GM19023 (cell line): ENCODE measurements around the gene RAB9A.
"Not testable (repeated sequence)": the region's sequence is repeated elsewhere in the genome, so short reads cannot be mapped to it uniquely, and the experiment has no call there.

Experiments
- ATAC-seq: cut with Tn5 transposase; IDR thresholded peaks from one replicate; pipeline ENCODE4 v1.9.1; 2021; ENCODE audit warnings: mild to moderate bottlenecking, moderate library complexity; ENCODE audit not compliant: unreplicated experiment

RAB9A gene

GRCh38 chrX:13699183-13699826 is 10.4 kb downstream of the RAB9A start:
- peak; percentile 56 for ATAC-seq

- no peak for ATAC-seq
Measured at GRCh38 chrX:13700380-13700779, 11.5 kb downstream of the RAB9A start.

- ATAC-seq: no peak
Measured at GRCh38 chrX:13702111-13702789, 13.3 kb downstream of the RAB9A start.

GRCh38 chrX:13703135-13703534 is 14.2 kb downstream of the RAB9A start:
- ATAC-seq: no peak

DNA sequence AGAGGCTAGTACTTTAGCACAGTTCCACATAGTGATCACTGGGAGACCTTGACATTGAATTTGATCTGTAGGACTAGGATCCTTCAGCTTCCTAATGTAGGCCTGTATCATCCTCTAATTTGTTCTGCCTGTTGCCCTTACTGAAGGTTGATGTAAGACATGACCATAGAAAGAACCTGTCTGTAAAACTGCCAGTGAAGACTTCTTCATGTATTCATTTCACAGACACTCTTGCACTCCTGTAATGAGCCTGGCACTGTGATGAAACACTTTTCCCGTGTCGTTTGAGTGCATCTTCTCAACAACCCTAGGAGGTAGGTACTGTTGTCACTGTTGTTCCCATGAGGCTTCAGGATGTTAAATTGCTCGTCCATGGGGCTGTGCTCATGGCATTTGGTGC is 14.7 kb downstream of the RAB9A start:
- ATAC-seq: no peak

DNA sequence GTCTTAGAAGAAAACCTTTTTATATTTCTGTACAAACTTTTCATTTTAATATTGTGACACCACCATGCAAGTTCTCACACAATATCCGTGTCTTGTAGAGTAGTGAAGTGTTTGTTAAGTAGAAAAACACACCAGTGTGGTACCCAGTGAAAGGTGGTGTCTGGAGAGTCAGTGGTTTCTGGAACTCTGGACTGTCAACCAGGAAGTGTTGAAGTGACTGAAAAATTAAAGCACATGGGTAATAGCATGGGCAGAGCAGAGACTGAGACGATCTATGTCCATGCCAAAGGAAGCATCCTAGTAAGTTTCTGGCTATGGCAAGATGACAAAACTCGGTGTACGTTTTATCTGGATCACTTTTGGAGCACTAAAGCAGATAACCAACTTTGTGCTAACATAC is 22.2 kb downstream of the RAB9A start:
- ATAC-seq: no peak

- no peak for ATAC-seq
Measured at GRCh38 chrX:13716455-13716854, 27.5 kb downstream of the RAB9A start.

- no peak for ATAC-seq
Measured at GRCh38 chrX:13716905-13717304, 28.0 kb downstream of the RAB9A start.

- no peak for ATAC-seq
Measured at GRCh38 chrX:13717700-13718472, 29.0 kb downstream of the RAB9A start.

DNA sequence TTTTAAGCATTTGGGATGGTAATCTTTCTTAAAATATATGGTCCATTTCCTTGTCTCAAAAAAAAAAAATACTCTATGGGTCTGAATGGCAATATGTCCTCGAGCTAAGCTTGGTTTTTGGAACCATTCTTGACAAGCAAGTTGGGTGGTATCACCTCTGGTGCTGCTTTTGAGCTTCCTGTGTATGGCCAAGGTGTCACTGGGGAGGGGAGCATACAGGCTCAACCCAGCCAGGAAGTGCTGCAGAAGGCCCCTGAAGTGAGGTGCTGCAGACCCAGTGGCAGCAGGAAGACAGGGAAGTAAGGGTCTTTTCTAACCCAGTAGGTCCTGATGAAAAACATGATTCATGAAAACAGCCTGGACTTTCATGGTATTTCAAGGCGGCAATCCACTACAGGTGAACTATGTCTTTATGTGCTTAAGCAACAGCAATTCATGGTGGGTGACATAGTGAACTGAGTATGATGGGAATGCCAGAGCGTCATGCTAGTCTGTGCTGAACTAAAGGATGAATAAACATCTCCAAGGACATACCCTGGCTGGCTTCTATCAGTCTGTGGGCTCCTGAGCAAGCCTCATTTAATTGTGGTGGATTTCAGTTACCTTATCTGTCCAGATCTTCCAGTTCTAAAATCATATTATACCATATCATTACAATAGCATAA is 30.4 kb downstream of the RAB9A start:
- ATAC-seq: no peak

DNA sequence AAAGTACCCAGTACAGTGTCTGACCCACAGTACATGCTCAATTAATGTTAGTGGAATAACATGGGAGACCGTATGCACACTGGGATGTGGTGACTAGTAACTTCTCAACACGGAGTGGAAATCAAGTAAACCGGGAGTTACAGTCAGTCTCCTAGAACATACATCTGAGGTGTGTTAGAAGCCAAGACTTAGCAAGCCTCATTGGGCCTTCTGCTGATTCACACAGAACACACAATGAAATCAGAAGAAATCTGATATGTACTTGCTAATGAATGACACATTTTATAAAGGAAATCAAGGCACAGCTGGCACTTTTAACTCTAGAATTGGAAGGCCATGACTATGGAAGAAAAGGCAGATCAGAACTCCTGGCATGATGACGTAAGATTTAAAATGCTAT is 32.4 kb downstream of the RAB9A start:
- ATAC-seq: no peak

DNA sequence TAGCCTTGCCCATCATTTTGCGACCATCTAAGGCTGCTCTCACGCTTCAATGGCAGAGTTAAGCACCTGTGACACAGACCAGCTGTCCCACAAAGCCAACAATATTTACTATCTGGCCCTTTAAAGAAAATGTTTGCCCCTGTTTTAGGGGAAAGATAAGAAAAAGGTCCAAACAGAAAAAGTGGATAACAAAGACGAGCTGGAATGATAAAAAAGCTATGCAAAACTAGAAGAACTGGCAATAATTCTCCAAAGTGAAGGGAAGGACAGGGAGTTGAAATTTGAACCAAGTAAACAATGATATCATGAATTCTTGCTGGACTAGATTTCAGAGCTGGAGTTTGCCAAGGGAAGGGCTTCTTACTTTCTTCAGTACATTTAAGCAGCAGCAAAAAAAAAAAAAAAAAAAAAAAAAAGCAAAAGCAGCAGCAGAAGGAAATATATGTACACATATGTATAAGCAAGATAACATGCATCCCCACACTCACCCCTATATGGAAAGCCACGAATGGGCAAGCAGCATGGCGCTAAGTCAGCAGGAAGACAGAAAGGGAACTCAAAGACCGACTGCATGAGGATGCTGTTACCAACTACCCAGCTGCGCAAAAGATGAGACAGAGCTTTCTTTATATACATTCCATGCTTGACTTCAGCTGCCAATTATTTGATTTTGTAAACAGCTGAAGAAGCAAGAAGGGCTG is 33.0 kb downstream of the RAB9A start:
- no peak for ATAC-seq

GRCh38 chrX:13724878-13725277 is 36.0 kb downstream of the RAB9A start:
- ATAC-seq: not testable (repeated sequence)

DNA sequence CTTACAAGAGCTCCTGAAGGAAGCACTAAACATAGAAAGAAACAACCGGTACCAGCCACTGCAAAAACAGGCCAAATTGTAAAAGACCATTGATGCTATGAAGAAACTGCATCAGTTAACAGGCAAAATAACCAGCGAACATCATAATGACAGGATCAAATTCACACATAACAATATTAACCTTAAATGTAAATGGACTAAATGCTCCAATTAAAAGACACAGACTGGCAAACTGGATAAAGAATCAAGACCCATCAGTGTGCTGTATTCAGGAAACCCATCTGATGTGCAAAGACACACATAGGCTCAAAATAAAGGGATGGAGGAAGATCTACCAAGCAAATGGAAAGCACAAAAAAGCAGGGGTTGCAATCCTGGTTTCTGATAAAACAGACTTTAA is 37.7 kb downstream of the RAB9A start:
- not testable (repeated sequence) for ATAC-seq

GRCh38 chrX:13730523-13730922 is 41.6 kb downstream of the RAB9A start:
- ATAC-seq: not testable (repeated sequence)

DNA sequence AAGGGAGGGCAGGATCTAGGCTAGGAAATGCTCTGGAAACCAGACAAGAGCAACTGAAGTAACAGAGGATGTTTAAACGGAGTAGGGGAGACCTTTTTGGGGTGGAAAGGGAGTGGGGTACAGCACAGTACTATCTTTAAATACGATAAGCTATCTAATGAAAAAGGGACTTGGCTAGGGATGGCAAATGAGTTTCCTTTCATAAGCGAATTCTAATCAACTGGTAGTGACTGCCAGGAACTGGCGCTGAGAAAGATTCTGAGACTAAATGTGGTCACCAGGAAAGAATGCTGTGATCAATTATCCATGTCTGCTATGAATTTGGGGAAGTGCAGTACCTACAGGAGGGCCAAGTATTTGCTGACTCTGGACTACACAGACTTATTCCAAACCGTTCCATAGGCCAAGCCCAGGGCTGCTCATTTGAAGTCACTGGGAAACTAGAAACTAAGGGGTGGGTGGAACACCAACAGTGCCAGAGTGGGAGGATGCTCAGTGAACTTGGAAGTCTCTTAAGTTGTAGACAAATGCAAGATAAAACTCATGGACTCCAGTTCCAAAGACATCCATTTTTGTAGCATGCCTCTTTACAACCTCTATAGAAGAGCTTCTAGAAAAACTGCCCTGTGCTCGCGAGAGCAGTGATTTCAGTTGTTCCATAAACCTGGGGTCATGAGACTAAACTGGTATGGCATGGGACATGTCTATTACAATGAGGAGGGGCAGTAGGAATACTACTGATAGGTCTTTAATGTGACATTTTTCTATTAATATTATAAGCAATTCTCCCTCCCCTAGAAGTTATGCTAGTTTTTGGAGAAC is 43.5 kb downstream of the RAB9A start:
- ATAC-seq: no peak

GRCh38 chrX:13733506-13733905 is 44.6 kb downstream of the RAB9A start:
- ATAC-seq: no peak

DNA sequence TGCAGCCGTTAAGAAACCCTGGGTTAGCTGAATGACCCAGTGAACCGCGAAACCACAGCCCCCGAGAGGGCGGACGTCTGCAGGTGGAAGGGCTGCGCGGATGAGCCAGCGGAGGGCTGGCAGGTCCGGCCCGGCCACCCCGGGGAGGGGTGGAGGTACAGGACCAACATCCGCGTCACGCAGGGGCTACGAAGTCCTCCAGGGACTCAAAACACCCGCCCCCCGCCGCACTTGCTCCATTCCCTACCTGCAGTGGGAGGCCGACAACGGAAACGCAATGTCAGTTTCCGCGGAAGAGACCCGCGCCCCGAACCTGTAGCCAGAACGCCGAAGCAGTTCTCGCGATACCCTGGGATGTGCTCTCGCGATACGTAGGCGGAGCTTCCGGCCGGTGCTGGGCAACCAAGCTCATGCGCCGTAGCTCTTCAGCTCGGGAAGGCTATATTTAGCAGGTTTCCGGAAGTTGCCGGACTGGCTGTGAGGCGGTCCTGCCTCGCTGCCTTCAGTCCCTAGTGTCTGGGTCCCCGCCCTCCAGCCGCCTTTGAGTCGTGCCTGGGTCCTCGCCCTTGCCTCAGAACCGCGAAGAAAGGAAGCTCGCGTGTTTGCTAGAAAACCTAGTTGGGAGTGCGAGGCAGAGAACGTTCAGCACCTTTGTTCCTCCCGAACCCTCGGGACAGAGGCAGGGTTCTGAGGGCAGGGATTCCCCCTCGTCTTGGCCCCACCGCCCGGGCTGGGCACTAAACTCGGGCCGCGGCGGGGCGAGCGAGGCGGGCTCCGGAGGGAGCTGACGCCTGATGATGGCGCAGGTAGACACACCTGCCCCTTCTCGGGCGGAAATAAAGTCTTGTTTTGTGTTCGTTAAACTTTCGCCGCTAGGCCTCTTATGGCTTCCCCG is 45.6 kb downstream of the RAB9A start, which contains the start of the genes OFD1 and TRAPPC2:
OFD1 (plus strand) TSS at position 471 of the 895 bp plus-strand sequence; CDS start at position 795, 324 bp downstream.
TRAPPC2 (minus strand) TSS at position 343 of the 895 bp plus-strand sequence. CDS start 14,657 bp downstream, outside the sequence.
- peak; percentile 97 for ATAC-seq

GRCh38 chrX:13741695-13742094 is 52.8 kb downstream of the RAB9A start:
- no peak for ATAC-seq
